Subcutaneous abdominal adipose tissue (tissue), 5 donors: ENCODE results near the gene SYT3.

ENCODE experiments used
- H3K27ac ChIP-seq: one replicate; pipeline ENCODE4 v1.7.0; 2013; ENCODE audit warnings: low read depth, mild to moderate bottlenecking, inconsistent platforms, low read length, moderate library complexity
- H3K27me3 ChIP-seq, 5 donors: one replicate each; pipeline ENCODE4 v1.7.0; 2013; ENCODE audit warnings: low read length in 5 of 5, inconsistent platforms in 1 of 5; ENCODE audit not compliant: control insufficient read depth in 5 of 5, insufficient read depth in 4 of 5
- H3K36me3 ChIP-seq, 5 donors: one replicate each; pipeline ENCODE4 v1.7.0; 2013; ENCODE audit warnings: low read length in 5 of 5; ENCODE audit not compliant: control insufficient read depth in 5 of 5, insufficient read depth in 5 of 5
- H3K4me1 ChIP-seq, 5 donors: one replicate each; pipeline ENCODE4 v1.7.0; 2013; ENCODE audit warnings: low read length in 5 of 5, mild to moderate bottlenecking in 3 of 5, moderate library complexity in 1 of 5; ENCODE audit not compliant: control insufficient read depth in 5 of 5, insufficient read depth in 5 of 5
- H3K4me3 ChIP-seq, 5 donors: one replicate each; pipeline ENCODE4 v1.7.0; 2013; ENCODE audit warnings: low read length in 5 of 5, low read depth in 1 of 5
- H3K9ac ChIP-seq, 5 donors: one replicate each; pipeline ENCODE4 v1.7.0; 2013; ENCODE audit warnings: low read length in 5 of 5, mild to moderate bottlenecking in 4 of 5, moderate library complexity in 3 of 5
- H3K9me3 ChIP-seq, 5 donors: one replicate each; pipeline ENCODE4 v1.7.0; 2013; ENCODE audit warnings: low read length in 5 of 5; ENCODE audit not compliant: control insufficient read depth in 5 of 5
- donor health status: healthy.
- donor health status: healthy.
- donor health status: healthy.
- donor health status: healthy.
- donor health status: healthy.

Gene SYT3

GRCh38 chr19:50639121-50640112 lies at the start of gene SYT3:
Gene SYT3 (minus strand): TSS chr19:50639881. CDS start chr19:50637411, 2,470 bp downstream.
- peaks cover 0 to 11% (median 4%) of the 10 kb centered on the region in 5 donors for H3K4me1 ChIP-seq
- H3K27ac ChIP-seq = no peak within 1 kb of the TSS
- peaks cover 3 to 13% (median 11%) of the 10 kb centered on the region in 5 donors for H3K9me3 ChIP-seq
- H3K4me3 ChIP-seq = peak within 1 kb of the TSS in 3 of 5 donors; percentile 36 to 57 (median 38)
- no peaks in the 10 kb centered on the region for H3K36me3 ChIP-seq
- H3K27me3 ChIP-seq = peaks cover 21 to 55% (median 45%) of the 10 kb centered on the region in 5 donors
- no peak within 1 kb of the TSS for H3K9ac ChIP-seq

- H3K27me3 ChIP-seq = peaks cover 16 to 74% (median 47%) of the 10 kb centered on the region in 5 donors
- H3K36me3 ChIP-seq = no peaks in the 10 kb centered on the region
- H3K27ac ChIP-seq = no peak overlapping the region
- no peaks in the 10 kb centered on the region for H3K9me3 ChIP-seq
- no peak overlapping the region for H3K4me3 ChIP-seq
- H3K4me1 ChIP-seq = no peaks in the 10 kb centered on the region
- H3K9ac ChIP-seq = no peak overlapping the region
These were observed 49.1 kb upstream of the SYT3 start for GRCh38 chr19:50688766-50689165.

- H3K4me3 ChIP-seq = no peak overlapping the region
- H3K9me3 ChIP-seq = no peaks in the 10 kb centered on the region
- H3K27me3 ChIP-seq = peaks cover 12 to 59% (median 31%) of the 10 kb centered on the region in 5 donors
- no peak overlapping the region for H3K27ac ChIP-seq
- H3K36me3 ChIP-seq = no peaks in the 10 kb centered on the region
- H3K4me1 ChIP-seq = no peaks in the 10 kb centered on the region
- no peak overlapping the region for H3K9ac ChIP-seq
These were observed 46.8 kb upstream of the SYT3 start for GRCh38 chr19:50686310-50687032.

- Histone ChIP-seq H3K9me3 (peaks cover 0 to 9% (median 8%) of the 10 kb centered on the region in 5 donors), H3K4me3 (peak overlapping the region in 1 of 5 donors; percentile 9), H3K9ac (no peak overlapping the region), H3K27me3 (peaks cover 0 to 34% (median 22%) of the 10 kb centered on the region in 5 donors), H3K27ac (no peak overlapping the region), H3K4me1 (peaks cover 0 to 6% (median 0%) of the 10 kb centered on the region in 5 donors), H3K36me3 (no peaks in the 10 kb centered on the region)
These were observed 39.8 kb upstream of the SYT3 start for GRCh38 chr19:50679177-50680125.

GRCh38 chr19:50678323-50678722 lies 38.6 kb upstream of the SYT3 start:
- H3K9me3 ChIP-seq = peaks cover 0 to 9% (median 8%) of the 10 kb centered on the region in 5 donors
- H3K4me3 ChIP-seq = no peak overlapping the region
- H3K27ac ChIP-seq = no peak overlapping the region
- H3K27me3 ChIP-seq = peaks cover 2 to 36% (median 24%) of the 10 kb centered on the region in 5 donors
- peaks cover 0 to 6% (median 0%) of the 10 kb centered on the region in 5 donors for H3K4me1 ChIP-seq
- no peak overlapping the region for H3K9ac ChIP-seq
- H3K36me3 ChIP-seq = no peaks in the 10 kb centered on the region

GRCh38 chr19:50677636-50678035 lies 38.0 kb upstream of the SYT3 start:
- no peak overlapping the region for H3K27ac ChIP-seq
- peaks cover 0 to 6% (median 0%) of the 10 kb centered on the region in 5 donors for H3K4me1 ChIP-seq

GRCh38 chr19:50676625-50677197 lies 37.0 kb upstream of the SYT3 start:
- Histone ChIP-seq H3K27ac (no peak overlapping the region), H3K36me3 (no peaks in the 10 kb centered on the region), H3K4me1 (peaks cover 0 to 6% (median 0%) of the 10 kb centered on the region in 5 donors), H3K4me3 (no peak overlapping the region), H3K9ac (no peak overlapping the region), H3K27me3 (peaks cover 14 to 45% (median 32%) of the 10 kb centered on the region in 5 donors), H3K9me3 (peaks cover 0 to 9% (median 8%) of the 10 kb centered on the region in 5 donors)

More at GRCh38 chr19:50677636-50678035, 38.0 kb upstream of the SYT3 start:
- peaks cover 0 to 9% (median 8%) of the 10 kb centered on the region in 5 donors for H3K9me3 ChIP-seq
- H3K36me3 ChIP-seq = no peaks in the 10 kb centered on the region
- H3K27me3 ChIP-seq = peaks cover 8 to 38% (median 28%) of the 10 kb centered on the region in 5 donors
- no peak overlapping the region for H3K9ac ChIP-seq
- H3K4me3 ChIP-seq = no peak overlapping the region

GRCh38 chr19:50673118-50673517 lies 33.4 kb upstream of the SYT3 start:
- H3K27me3 ChIP-seq = peaks cover 34 to 46% (median 36%) of the 10 kb centered on the region in 5 donors
- H3K27ac ChIP-seq = no peak overlapping the region
- no peak overlapping the region for H3K4me3 ChIP-seq

GRCh38 chr19:50670102-50670380 lies 30.4 kb upstream of the SYT3 start:
- no peak overlapping the region for H3K9ac ChIP-seq
- no peak overlapping the region for H3K27ac ChIP-seq
- no peaks in the 10 kb centered on the region for H3K36me3 ChIP-seq
- no peaks in the 10 kb centered on the region for H3K9me3 ChIP-seq
- H3K4me3 ChIP-seq = no peak overlapping the region
- H3K27me3 ChIP-seq = peaks cover 44 to 51% (median 49%) of the 10 kb centered on the region in 5 donors
- H3K4me1 ChIP-seq = no peaks in the 10 kb centered on the region

More at GRCh38 chr19:50673118-50673517, 33.4 kb upstream of the SYT3 start:
- Histone ChIP-seq H3K9ac (no peak overlapping the region), H3K9me3 (peaks cover 0 to 9% (median 8%) of the 10 kb centered on the region in 5 donors), H3K4me1 (no peaks in the 10 kb centered on the region), H3K36me3 (no peaks in the 10 kb centered on the region)
